SK-N-SH (cell line): ENCODE data around the gene C10orf62.
A peak's percentile ranks its signal among the peaks of the same experiment; 100 is the strongest.

Source experiments
- CTCF ChIP-seq: fragments of 200-600 bp; sonication (generic); IDR thresholded peaks from 2 replicates; pipeline ENCODE4 v1.6.1; 2017; ENCODE audit warnings: antibody characterized with exemption, mild to moderate bottlenecking, moderate library complexity
- ELF1 ChIP-seq: IDR thresholded peaks from 2 replicates; pipeline ENCODE4 v1.4.0; 2012
- EP300 ChIP-seq, 2 experiments: IDR thresholded peaks; 2 replicates each; pipeline versions ENCODE4 v1.4.0 to v1.6.1; 2012; ENCODE audit warnings: borderline replicate concordance in 1 of 2, low read depth in 1 of 2, low read length in 1 of 2
- JUND ChIP-seq: IDR thresholded peaks from 2 replicates; pipeline ENCODE4 v1.4.0; 2012
- MAX ChIP-seq: IDR thresholded peaks from 2 replicates; pipeline ENCODE4 v1.4.0; 2012; ENCODE audit warnings: low read depth
- POLR2AphosphoS5 ChIP-seq: IDR thresholded peaks from 2 replicates; pipeline ENCODE4 v1.6.1; 2012; ENCODE audit warnings: low read depth, low read length
- RAD21 ChIP-seq: IDR thresholded peaks from 2 replicates; pipeline ENCODE4 v1.6.1; 2012; ENCODE audit warnings: mild to moderate bottlenecking, low read length
- REST ChIP-seq: IDR thresholded peaks from 2 replicates; pipeline ENCODE4 v1.6.1; 2012; ENCODE audit warnings: mild to moderate bottlenecking, low read depth, low read length, moderate library complexity
- SIN3A ChIP-seq: IDR thresholded peaks from 2 replicates; pipeline ENCODE4 v1.6.1; 2012; ENCODE audit warnings: low read depth, mild to moderate bottlenecking, low read length, moderate library complexity, borderline replicate concordance
- TAF1 ChIP-seq: IDR thresholded peaks from 2 replicates; pipeline ENCODE4 v1.6.1; 2012; ENCODE audit warnings: low read depth, mild to moderate bottlenecking, low read length, moderate library complexity, borderline replicate concordance
- USF1 ChIP-seq: IDR thresholded peaks from 2 replicates; pipeline ENCODE4 v1.4.0; 2012; ENCODE audit warnings: low read depth, borderline replicate concordance

GRCh38 chr10:97601268-97602215 is 12.0 kb downstream of the C10orf62 start:
- TF ChIP-seq CTCF (no peak), EP300 (IDR thresholded peaks at IDR 0.05; ENCODE audit: borderline replicate concordance in 1 of 2, low read depth in 1 of 2, low read length in 1 of 2) (no peak), USF1 (no peak), REST (0 out of 2 replicates have a peak, but pooled peaks have one; percentile 52), ELF1 (no peak), POLR2AphosphoS5 (no peak), TAF1 (no peak), MAX (no peak), JUND (no peak), RAD21 (no peak), SIN3A (no peak)
